HL-60 (cell line): Measurements from ENCODE around the gene DAAM1.

Source experiments
- CTCF ChIP-seq: IDR thresholded peaks from one replicate; pipeline ENCODE4 v1.5.1; 2011; ENCODE audit warnings: low read length, control low read depth, inconsistent platforms; ENCODE audit not compliant: insufficient read depth
- GABPA ChIP-seq: IDR thresholded peaks from 2 replicates; pipeline ENCODE4 v1.6.1; 2012; ENCODE audit warnings: low read depth
- POLR2AphosphoS5 ChIP-seq: IDR thresholded peaks from 2 replicates; pipeline ENCODE4 v1.6.1; 2012; ENCODE audit warnings: low read depth
- SPI1 ChIP-seq: IDR thresholded peaks from 2 replicates; pipeline ENCODE4 v1.6.1; 2012; ENCODE audit warnings: low read depth, mild to moderate bottlenecking, borderline replicate concordance

- no peak for TF ChIP-seq CTCF
- no peak for TF ChIP-seq POLR2AphosphoS5
- no peak for TF ChIP-seq SPI1
- TF ChIP-seq GABPA, result no peak
Observed at GRCh38 chr14:59273737-59274136, 85.3 kb downstream of the DAAM1 start.
